ENCODE results near the gene PTGIS.

- TF ChIP-seq CTCF (IDR thresholded peaks at IDR 0.05) (no peak), POLR2A (IDR thresholded peaks at IDR 0.05) (no peak)
Measured at GRCh38 chr20:49599746-49600113, 31.8 kb upstream of the PTGIS start.

Measured in thyroid gland (tissue), 4 donors.